SK-N-MC (cell line): ENCODE measurements around the gene EFTUD2.

Experiments used
- EZH2 ChIP-seq: fragments of 200-600 bp; sonication (generic); IDR thresholded peaks from one replicate; pipeline ENCODE4 v1.6.1; 2017; ENCODE audit warnings: antibody characterized with exemption
- POLR2AphosphoS5 ChIP-seq: IDR thresholded peaks from 2 replicates; pipeline ENCODE4 v1.6.1; 2012; ENCODE audit warnings: mild to moderate bottlenecking, low read depth, low read length, borderline replicate concordance

DNA sequence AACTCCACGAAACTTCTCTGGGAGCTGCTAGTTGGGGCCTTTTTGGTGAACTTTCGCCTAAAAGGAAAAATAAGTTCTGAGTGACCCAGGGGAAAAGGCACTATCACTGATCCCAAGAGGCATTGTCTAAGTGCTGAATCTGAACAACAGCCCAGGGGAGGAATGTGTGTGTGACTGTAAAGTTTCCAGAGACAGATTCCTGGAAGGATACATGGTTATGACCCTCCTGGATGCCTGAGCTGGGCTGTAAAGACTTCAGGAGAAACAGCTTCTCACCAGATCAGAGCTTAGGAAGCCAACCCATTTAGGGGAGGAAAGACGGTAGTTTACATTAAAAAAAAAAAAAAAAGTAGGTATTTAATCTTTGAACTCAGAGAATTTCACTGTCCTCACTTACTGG is 31.4 kb downstream of the EFTUD2 start:
- TF ChIP-seq EZH2 (no peak), POLR2AphosphoS5 (no peak)
